Activated naive CD8-positive, alpha-beta T cell treated with anti-CD3 and anti-CD28 coated beads, Interleukin-2, amount 10 ng/mL, durations not matched to agents 7 days and 5 days (primary cell): Measurements from ENCODE around the gene CAMK2G. TPM values are rescaled to one million over a fixed set of nuclear protein-coding genes. Genes with fewer than 3 reads are reported as not detected.
"Not testable (repeated sequence)": the region's sequence is repeated elsewhere in the genome, so short reads cannot be mapped to it uniquely, and the experiment has no call there.

Source experiments
- ATAC-seq: fragments of 150-1000 bp; cut with Tn5 transposase; one replicate; pipeline ENCODE4 v1.10.0; 2021; ENCODE audit warnings: low read depth, moderate library complexity
- POLR2A ChIA-PET: fragments of 350-600 bp; sonication (Branson Sonifier 250); formaldehyde crosslinking; loops from one replicate; lab custom pipeline; 2021; ENCODE audit warnings: antibody characterized with exemption; lab: Charles Lee
- DNase-seq: peaks from one replicate; pipeline ENCODE4 v3.0.0; 2021
- H3K27ac Mint-ChIP-seq: one replicate; pipeline ENCODE4 v1.8.0; 2022; ENCODE audit warnings: mild to moderate bottlenecking, mixed read lengths
- H3K27me3 Mint-ChIP-seq: one replicate; pipeline ENCODE4 v1.8.0; 2022; ENCODE audit warnings: mild to moderate bottlenecking, moderate library complexity, mixed read lengths
- H3K36me3 Mint-ChIP-seq: one replicate; pipeline ENCODE4 v1.8.0; 2021; ENCODE audit warnings: mild to moderate bottlenecking, mixed read lengths
- H3K4me1 Mint-ChIP-seq: one replicate; pipeline ENCODE4 v1.8.0; 2021; ENCODE audit warnings: mixed read lengths
- H3K4me3 Mint-ChIP-seq: one replicate; pipeline ENCODE4 v1.8.0; 2022; ENCODE audit warnings: mild to moderate bottlenecking, moderate library complexity, mixed read lengths
- H3K9me3 Mint-ChIP-seq: one replicate; pipeline ENCODE4 v1.8.0; 2021; ENCODE audit warnings: mixed read lengths
- total RNA-seq, 2 experiments: library from RNA; stranded (reverse); gene quantifications; one replicate each; pipeline ENCODE4 v1.2.3, GENCODE V29; 2021

The CAMK2G gene
- total RNA-seq, 2 experiments from 2014 or later = 48.6 to 53.5 TPM

- no peak overlapping the region for H3K4me3 Mint-ChIP-seq
- H3K27me3 Mint-ChIP-seq = no peaks in the 10 kb centered on the region
- no peaks in the 10 kb centered on the region for H3K9me3 Mint-ChIP-seq
- H3K4me1 Mint-ChIP-seq = peaks cover 11% of the 10 kb centered on the region
- H3K27ac Mint-ChIP-seq = no peak overlapping the region
- H3K36me3 Mint-ChIP-seq = peaks cover 37% of the 10 kb centered on the region
- ATAC-seq (no peak), DNase-seq (no peak)
- POLR2A ChIA-PET = no interaction called here
Measured at GRCh38 chr10:73800560-73801252, 73.6 kb downstream of the CAMK2G start.

GRCh38 chr10:73799899-73800559 is 74.3 kb downstream of the CAMK2G start:
- Mint-ChIP-seq H3K4me1 (peaks cover 10% of the 10 kb centered on the region), H3K27ac (peak overlapping the region; percentile 16), H3K9me3 (no peaks in the 10 kb centered on the region), H3K27me3 (no peaks in the 10 kb centered on the region), H3K36me3 (peaks cover 33% of the 10 kb centered on the region), H3K4me3 (no peak overlapping the region)
- DNase-seq (no peak), ATAC-seq (no peak)
- POLR2A ChIA-PET = interaction anchor here (1.7 to 6.3 kb wide), 2 partner anchors 8 to 14 kb away, joined by 8 to 19 read pairs; partner anchors contain the start of gene ZSWIM8

- Mint-ChIP-seq H3K27me3 (no peaks in the 10 kb centered on the region), H3K9me3 (no peaks in the 10 kb centered on the region), H3K4me3 (no peak overlapping the region), H3K36me3 (peaks cover 34% of the 10 kb centered on the region), H3K4me1 (peaks cover 10% of the 10 kb centered on the region), H3K27ac (no peak overlapping the region)
- peak; percentile 13 for ATAC-seq
- POLR2A ChIA-PET = interaction anchor here (1.7 to 6.3 kb wide), 2 partner anchors 9 to 13 kb away, joined by 8 to 19 read pairs; partner anchors contain the start of gene ZSWIM8
- no peak for DNase-seq
Measured at GRCh38 chr10:73798927-73799560, 75.3 kb downstream of the CAMK2G start.

GRCh38 chr10:73798087-73798486 is 76.3 kb downstream of the CAMK2G start:
- H3K27me3 Mint-ChIP-seq = no peaks in the 10 kb centered on the region
- peaks cover 28% of the 10 kb centered on the region for H3K36me3 Mint-ChIP-seq
- H3K4me3 Mint-ChIP-seq = no peak overlapping the region
- peaks cover 5% of the 10 kb centered on the region for H3K4me1 Mint-ChIP-seq
- no peak overlapping the region for H3K27ac Mint-ChIP-seq
- no peak for DNase-seq
- H3K9me3 Mint-ChIP-seq = no peaks in the 10 kb centered on the region
- POLR2A ChIA-PET = interaction anchor here (1.7 to 6.3 kb wide), 2 partner anchors 10 to 12 kb away, joined by 8 to 19 read pairs; partner anchors contain the start of gene ZSWIM8
- no peak for ATAC-seq

DNA sequence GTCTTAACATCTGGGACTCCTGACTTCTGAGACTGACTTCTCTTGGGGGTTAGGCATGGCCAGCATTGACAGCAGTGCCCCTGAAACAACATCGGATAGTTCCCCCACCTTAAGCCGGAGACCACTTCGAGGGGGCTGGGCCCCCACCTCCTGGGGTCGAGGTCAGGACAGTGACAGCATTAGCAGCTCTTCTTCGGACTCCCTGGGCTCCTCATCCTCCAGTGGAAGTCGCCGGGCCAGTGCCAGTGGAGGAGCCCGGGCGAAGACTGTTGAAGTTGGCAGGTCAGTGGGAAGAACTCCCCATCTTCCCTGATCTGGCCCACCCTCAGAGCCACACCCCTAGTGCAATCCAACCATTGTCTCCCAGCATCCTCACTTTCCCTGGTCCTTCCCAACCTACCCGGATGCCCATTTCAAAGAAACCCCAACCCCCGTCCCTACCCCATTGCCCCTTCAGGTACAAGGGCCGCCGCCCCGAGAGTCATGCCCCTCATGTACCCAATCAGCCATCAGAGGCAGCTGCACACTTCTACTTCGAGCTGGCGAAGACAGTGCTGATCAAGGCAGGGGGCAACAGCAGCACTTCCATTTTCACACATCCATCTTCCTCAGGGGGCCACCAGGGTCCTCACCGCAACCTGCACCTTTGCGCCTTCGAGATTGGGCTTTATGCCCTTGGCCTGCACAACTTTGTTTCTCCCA is 76.9 kb downstream of the CAMK2G start:
- ATAC-seq (no peak), DNase-seq (no peak)
- Mint-ChIP-seq H3K4me3 (no peak overlapping the region), H3K27ac (no peak overlapping the region), H3K36me3 (peaks cover 23% of the 10 kb centered on the region), H3K9me3 (no peaks in the 10 kb centered on the region), H3K4me1 (peaks cover 2% of the 10 kb centered on the region), H3K27me3 (no peaks in the 10 kb centered on the region)
- POLR2A ChIA-PET = interaction anchor here (6.3 kb wide), 1 partner anchor 11 kb away, joined by 19 read pairs; the partner anchor contains the start of gene ZSWIM8

GRCh38 chr10:73796766-73797165 is 77.6 kb downstream of the CAMK2G start:
- H3K4me1 Mint-ChIP-seq = peaks cover 2% of the 10 kb centered on the region
- DNase-seq (no peak), ATAC-seq (no peak)
- no peaks in the 10 kb centered on the region for H3K27me3 Mint-ChIP-seq
- peaks cover 23% of the 10 kb centered on the region for H3K36me3 Mint-ChIP-seq
- POLR2A ChIA-PET = interaction anchor here (6.3 kb wide), 1 partner anchor 11 kb away, joined by 19 read pairs; the partner anchor contains the start of gene ZSWIM8
- H3K27ac Mint-ChIP-seq = peak overlapping the region; percentile 36
- no peak overlapping the region for H3K4me3 Mint-ChIP-seq
- no peaks in the 10 kb centered on the region for H3K9me3 Mint-ChIP-seq

DNA sequence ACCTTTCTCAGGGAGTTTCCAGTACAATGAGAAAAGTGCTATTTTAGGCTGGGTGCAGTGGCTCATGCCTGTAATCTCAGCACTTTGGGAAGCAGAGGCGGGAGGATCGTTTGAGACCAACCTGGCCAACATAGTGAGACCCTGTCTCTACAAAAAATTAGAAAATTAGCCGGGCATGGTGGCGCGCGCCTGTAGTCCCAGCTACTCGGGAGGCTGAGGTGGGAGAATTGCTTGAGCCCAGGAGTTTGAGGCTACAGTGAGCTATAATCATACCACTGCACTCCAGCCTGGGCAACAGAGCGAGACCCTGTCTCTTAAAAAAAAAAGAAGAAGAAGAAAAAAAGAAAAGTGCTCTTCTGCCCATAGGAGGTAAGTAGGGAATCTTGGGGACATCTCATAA is 78.3 kb downstream of the CAMK2G start:
- not testable (repeated sequence) for H3K27me3 Mint-ChIP-seq, ATAC-seq, DNase-seq, H3K4me3 Mint-ChIP-seq, H3K27ac Mint-ChIP-seq, H3K4me1 Mint-ChIP-seq, H3K9me3 Mint-ChIP-seq
- H3K36me3 Mint-ChIP-seq = peaks cover 25% of the 10 kb centered on the region
- POLR2A ChIA-PET = interaction anchor here (0.7 to 6.3 kb wide), 3 partner anchors 10 to 359 kb away, joined by 5 to 19 read pairs (median 6); partner anchors contain the start of gene ZSWIM8

DNA sequence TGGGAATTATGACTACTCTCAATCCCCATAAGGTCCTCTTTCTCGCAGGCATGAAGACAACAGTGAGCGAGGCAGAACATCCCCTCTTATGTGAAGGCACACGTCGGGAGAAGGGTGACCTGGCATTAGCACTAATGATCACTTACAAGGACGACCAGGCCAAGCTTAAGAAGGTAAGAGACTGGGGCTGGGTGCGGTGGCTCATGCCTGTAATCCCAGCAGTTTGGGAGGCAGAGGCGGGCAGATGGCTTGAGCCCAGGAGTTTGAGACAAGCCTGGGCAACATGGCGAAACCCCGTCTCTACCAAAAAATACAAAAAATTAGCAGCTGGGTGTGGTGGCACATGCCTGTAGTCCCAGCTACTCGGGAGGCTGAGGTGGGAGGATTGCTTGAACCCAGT is 78.9 kb downstream of the CAMK2G start:
- not testable (repeated sequence) for H3K27me3 Mint-ChIP-seq, H3K9me3 Mint-ChIP-seq, ATAC-seq, H3K4me3 Mint-ChIP-seq, H3K4me1 Mint-ChIP-seq, DNase-seq
- POLR2A ChIA-PET = interaction anchor here (0.6 to 6.3 kb wide), 4 partner anchors 9 to 381 kb away, joined by 5 to 19 read pairs (median 7); partner anchors contain the start of gene ZSWIM8
- peak overlapping the region; percentile 54 for H3K27ac Mint-ChIP-seq
- H3K36me3 Mint-ChIP-seq = peaks cover 25% of the 10 kb centered on the region

DNA sequence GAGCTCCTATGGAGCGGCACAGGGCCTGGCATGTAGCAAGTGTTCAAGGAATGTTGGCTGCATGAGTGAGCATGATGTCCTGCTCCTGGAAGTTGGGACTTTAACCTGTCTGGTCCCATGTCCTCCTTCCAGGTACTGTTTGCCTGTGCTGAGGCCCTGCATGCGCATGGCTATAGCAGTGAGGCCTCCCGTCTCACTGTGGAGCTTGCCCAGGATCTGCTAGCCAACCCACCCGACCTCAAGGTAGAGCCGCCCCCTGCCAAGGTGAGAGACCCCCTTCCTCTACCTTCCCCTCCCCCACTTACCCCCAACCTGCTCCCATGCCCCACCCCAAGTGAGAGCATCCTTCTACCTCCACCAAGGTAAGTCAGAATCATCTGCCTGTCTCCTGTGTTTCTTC is 80.9 kb downstream of the CAMK2G start:
- H3K27me3 Mint-ChIP-seq = no peaks in the 10 kb centered on the region
- no peak overlapping the region for H3K27ac Mint-ChIP-seq
- H3K4me1 Mint-ChIP-seq = peaks cover 2% of the 10 kb centered on the region
- POLR2A ChIA-PET = interaction anchor here (0.9 kb wide), 1 partner anchor 13 kb away, joined by 3 read pairs; no protein-coding TSS in a partner anchor
- no peak for DNase-seq
- ATAC-seq = no peak
- no peaks in the 10 kb centered on the region for H3K9me3 Mint-ChIP-seq
- no peak overlapping the region for H3K4me3 Mint-ChIP-seq
- peaks cover 21% of the 10 kb centered on the region for H3K36me3 Mint-ChIP-seq

DNA sequence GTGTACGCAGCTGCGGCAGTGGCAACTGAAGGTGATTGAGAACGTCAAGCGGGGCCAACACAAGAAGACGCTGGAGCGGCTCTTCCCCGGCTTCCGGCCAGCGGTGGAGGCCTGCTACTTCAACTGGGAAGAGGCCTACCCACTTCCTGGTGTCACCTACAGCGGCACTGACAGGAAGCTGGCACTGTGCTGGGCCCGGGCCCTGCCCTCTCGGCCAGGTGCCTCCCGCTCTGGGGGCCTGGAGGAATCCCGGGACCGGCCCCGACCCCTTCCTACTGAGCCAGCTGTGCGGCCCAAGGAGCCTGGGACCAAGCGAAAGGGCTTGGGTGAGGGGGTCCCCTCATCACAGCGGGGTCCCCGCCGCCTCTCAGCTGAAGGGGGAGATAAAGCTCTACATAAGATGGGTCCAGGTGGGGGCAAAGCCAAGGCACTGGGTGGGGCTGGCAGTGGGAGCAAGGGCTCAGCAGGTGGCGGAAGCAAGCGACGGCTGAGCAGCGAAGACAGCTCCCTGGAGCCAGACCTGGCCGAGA is 82.4 kb downstream of the CAMK2G start:
- peaks cover 10% of the 10 kb centered on the region for H3K4me1 Mint-ChIP-seq
- POLR2A ChIA-PET = interaction anchor here (1.0 kb wide), 1 partner anchor 12 kb away, joined by 3 read pairs; no protein-coding TSS in a partner anchor
- no peaks in the 10 kb centered on the region for H3K27me3 Mint-ChIP-seq
- no peak for ATAC-seq
- H3K27ac Mint-ChIP-seq = no peak overlapping the region
- no peak overlapping the region for H3K4me3 Mint-ChIP-seq
- H3K9me3 Mint-ChIP-seq = no peaks in the 10 kb centered on the region
- peaks cover 13% of the 10 kb centered on the region for H3K36me3 Mint-ChIP-seq
- DNase-seq = no peak

DNA sequence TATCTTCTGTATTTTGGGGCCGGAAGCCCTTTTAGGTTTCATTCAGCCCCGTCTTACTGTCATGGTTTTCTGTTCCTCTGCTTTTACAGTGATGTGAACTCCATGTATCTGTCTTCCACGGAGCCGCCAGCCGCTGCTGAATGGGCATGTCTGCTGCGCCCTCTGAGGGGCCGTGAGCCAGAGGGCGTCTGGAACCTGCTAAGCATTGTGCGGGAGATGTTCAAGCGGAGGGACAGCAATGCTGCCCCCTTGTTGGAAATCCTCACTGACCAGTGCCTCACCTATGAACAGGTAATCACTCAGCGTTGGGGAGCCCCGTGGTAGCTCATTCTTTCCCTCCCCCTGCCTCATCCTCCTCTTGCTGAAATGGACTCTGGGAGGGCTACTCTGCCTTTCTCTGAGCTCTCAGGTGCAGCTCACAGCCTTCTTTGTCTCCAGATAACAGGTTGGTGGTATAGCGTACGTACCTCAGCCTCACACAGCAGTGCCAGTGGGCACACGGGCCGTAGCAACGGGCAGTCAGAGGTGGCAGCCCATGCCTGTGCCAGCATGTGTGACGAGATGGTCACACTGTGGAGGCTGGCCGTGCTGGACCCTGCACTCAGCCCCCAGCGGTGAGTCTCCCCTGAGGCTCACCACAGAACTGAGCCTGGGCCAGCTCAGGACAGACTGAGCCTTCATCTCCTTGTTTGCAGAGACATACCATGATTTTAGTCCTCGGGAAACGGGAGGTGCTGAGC is 83.3 kb downstream of the CAMK2G start:
- no peaks in the 10 kb centered on the region for H3K9me3 Mint-ChIP-seq
- H3K4me3 Mint-ChIP-seq = no peak overlapping the region
- no peak for DNase-seq
- no peak overlapping the region for H3K27ac Mint-ChIP-seq
- H3K27me3 Mint-ChIP-seq = no peaks in the 10 kb centered on the region
- peaks cover 12% of the 10 kb centered on the region for H3K36me3 Mint-ChIP-seq
- peaks cover 17% of the 10 kb centered on the region for H3K4me1 Mint-ChIP-seq
- ATAC-seq = no peak
- POLR2A ChIA-PET = interaction anchor here (0.8 kb wide), 1 partner anchor 18 kb away, joined by 3 read pairs; no protein-coding TSS in a partner anchor

GRCh38 chr10:73789659-73790055 is 84.7 kb downstream of the CAMK2G start:
- Mint-ChIP-seq H3K4me1 (peaks cover 21% of the 10 kb centered on the region), H3K4me3 (no peak overlapping the region), H3K9me3 (no peaks in the 10 kb centered on the region), H3K27me3 (no peaks in the 10 kb centered on the region), H3K36me3 (peaks cover 12% of the 10 kb centered on the region), H3K27ac (no peak overlapping the region)
- ATAC-seq (no peak), DNase-seq (no peak)
- POLR2A ChIA-PET = no interaction called here
